Keratinocyte (primary cell): ENCODE measurements around the gene CHCHD6.

Source experiments
- CTCF ChIP-seq, 3 experiments: IDR thresholded peaks in 1 of 3; conservative IDR thresholded peaks in 1 of 3; optimal IDR thresholded peaks in 1 of 3; 2 replicates in 2 of 3; 3 replicates in 1 of 3; pipeline versions ENCODE3 to v1.5.1; 2011; ENCODE audit warnings: low read length in 3 of 3, mild to moderate bottlenecking in 3 of 3, moderate library complexity in 2 of 3, control low read depth in 1 of 3, inconsistent platforms in 1 of 3; ENCODE audit not compliant: insufficient read depth in 2 of 3; ENCODE audit errors: extremely low read depth in 1 of 3
- EZH2 ChIP-seq: IDR thresholded peaks from one replicate; pipeline ENCODE4 v1.6.1; 2012; ENCODE audit warnings: inconsistent platforms, mild to moderate bottlenecking, low read length, moderate library complexity

- no peak for TF ChIP-seq EZH2
- no peak for TF ChIP-seq CTCF (optimal IDR thresholded peaks at IDR 0.05 in 1 of 3, IDR thresholded peaks at IDR 0.05 in 1 of 3, conservative IDR thresholded peaks at IDR 0.05 in 1 of 3; ENCODE audit: extremely low read depth in 1 of 3, insufficient read depth in 2 of 3, low read length in 3 of 3)
Observed at GRCh38 chr3:126807795-126808194, 103.8 kb downstream of the CHCHD6 start.
